Measurements from ENCODE around the gene CDH20. TPM values are rescaled to one million over a fixed set of nuclear protein-coding genes. Genes with fewer than 3 reads are reported as not detected.

Gene CDH20
- total RNA-seq, 1 donor from 2014 or later = not detected

DNA sequence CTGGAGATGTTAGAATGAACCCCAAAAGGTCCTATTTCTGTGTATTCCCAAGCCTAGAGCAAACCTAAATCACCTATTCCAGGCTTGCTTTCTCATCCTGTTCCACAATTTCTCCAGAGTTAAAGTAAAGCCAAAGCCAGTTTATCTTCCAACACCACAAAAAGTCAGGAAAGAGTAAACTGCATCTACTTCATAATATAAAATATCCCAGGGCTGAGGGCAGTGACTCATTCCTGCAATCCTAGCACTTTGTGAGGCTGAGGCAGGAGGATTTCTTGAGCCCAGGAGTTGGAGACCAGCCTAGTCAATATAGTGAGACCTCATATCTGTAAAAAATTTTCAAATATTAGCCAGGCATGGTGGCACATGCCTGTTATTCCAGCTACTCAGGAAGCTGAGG lies 241.4 kb downstream of the CDH20 start:
- Histone ChIP-seq H3K36me3 (no peaks in the 10 kb centered on the region), H3K4me3 (no peak overlapping the region), H3K4me1 (no peaks in the 10 kb centered on the region), H3K27me3 (no peaks in the 10 kb centered on the region), H3K27ac (no peak overlapping the region), H3K9me3 (no peaks in the 10 kb centered on the region)
- TF ChIP-seq POLR2A (IDR thresholded peaks at IDR 0.05) = no peak
- intact Hi-C loops (cut with DNase I) = loop anchor here (10.0 kb wide), 1 partner anchor 550 kb away; no protein-coding TSS in a partner anchor
- no peak for DNase-seq (ENCODE audit: extremely low spot score in 2 of 2)

- H3K4me1 ChIP-seq = no peaks in the 10 kb centered on the region
- TF ChIP-seq POLR2AphosphoS5 (IDR thresholded peaks at IDR 0.05; ENCODE audit: insufficient read depth in 1 of 2, low read depth in 1 of 2) (no peak), POLR2A (IDR thresholded peaks at IDR 0.05) (no peak)
- TF ChIP-seq, protein P1, sequence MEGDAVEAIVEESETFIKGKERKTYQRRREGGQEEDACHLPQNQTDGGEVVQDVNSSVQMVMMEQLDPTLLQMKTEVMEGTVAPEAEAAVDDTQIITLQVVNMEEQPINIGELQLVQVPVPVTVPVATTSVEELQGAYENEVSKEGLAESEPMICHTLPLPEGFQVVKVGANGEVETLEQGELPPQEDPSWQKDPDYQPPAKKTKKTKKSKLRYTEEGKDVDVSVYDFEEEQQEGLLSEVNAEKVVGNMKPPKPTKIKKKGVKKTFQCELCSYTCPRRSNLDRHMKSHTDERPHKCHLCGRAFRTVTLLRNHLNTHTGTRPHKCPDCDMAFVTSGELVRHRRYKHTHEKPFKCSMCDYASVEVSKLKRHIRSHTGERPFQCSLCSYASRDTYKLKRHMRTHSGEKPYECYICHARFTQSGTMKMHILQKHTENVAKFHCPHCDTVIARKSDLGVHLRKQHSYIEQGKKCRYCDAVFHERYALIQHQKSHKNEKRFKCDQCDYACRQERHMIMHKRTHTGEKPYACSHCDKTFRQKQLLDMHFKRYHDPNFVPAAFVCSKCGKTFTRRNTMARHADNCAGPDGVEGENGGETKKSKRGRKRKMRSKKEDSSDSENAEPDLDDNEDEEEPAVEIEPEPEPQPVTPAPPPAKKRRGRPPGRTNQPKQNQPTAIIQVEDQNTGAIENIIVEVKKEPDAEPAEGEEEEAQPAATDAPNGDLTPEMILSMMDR (IDR thresholded peaks at IDR 0.05) = no peak
- intact Hi-C loops (cut with DNase I) = loop anchor here (10.0 kb wide), 1 partner anchor 549 kb away; no protein-coding TSS in a partner anchor
- H3K4me3 ChIP-seq = no peak overlapping the region
- no peak overlapping the region for H3K27ac ChIP-seq
- no peaks in the 10 kb centered on the region for H3K27me3 ChIP-seq
- no peaks in the 10 kb centered on the region for H3K9me3 ChIP-seq
- no peaks in the 10 kb centered on the region for H3K36me3 ChIP-seq
- DNase-seq (ENCODE audit: extremely low spot score in 2 of 2) = no peak
Observed at GRCh38 chr18:61575419-61575818, 242.2 kb downstream of the CDH20 start.

DNA sequence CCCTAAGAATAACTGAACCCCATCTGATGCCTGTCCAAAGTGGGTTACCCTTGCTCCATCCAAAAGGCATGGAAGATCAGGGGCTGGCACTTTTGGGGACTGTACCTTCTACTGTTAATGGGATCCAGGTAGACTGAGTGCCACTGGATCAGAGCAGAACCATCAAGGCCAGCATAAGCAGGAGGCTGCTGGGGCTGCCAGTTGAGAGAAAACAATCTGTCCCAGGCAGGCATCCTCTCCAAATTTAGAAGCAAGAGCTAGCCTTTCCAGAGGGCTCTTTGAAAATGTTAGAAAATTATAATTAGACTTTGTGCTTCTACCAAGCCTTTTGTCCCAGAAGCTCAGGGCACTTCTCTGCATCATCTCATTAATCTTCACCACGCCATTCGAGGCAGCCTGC lies 245.6 kb downstream of the CDH20 start:
- TF ChIP-seq POLR2AphosphoS5 (IDR thresholded peaks at IDR 0.05; ENCODE audit: insufficient read depth in 1 of 2, low read depth in 1 of 2) (no peak), POLR2A (IDR thresholded peaks at IDR 0.05) (no peak)
- TF ChIP-seq, protein P1 (IDR thresholded peaks at IDR 0.05) = no peak
- Histone ChIP-seq H3K36me3 (no peaks in the 10 kb centered on the region), H3K4me3 (no peak overlapping the region), H3K27me3 (no peaks in the 10 kb centered on the region), H3K9me3 (no peaks in the 10 kb centered on the region), H3K4me1 (peaks cover 14% of the 10 kb centered on the region), H3K27ac (no peak overlapping the region)
- intact Hi-C loops (cut with DNase I) = loop anchor here (10.0 kb wide), 1 partner anchor 546 kb away; no protein-coding TSS in a partner anchor
- no peak for DNase-seq (ENCODE audit: extremely low spot score in 2 of 2)

- H3K9me3 ChIP-seq = no peaks in the 10 kb centered on the region
- H3K4me1 ChIP-seq = peaks cover 14% of the 10 kb centered on the region
- no peak for TF ChIP-seq POLR2AphosphoS5 (IDR thresholded peaks at IDR 0.05; ENCODE audit: insufficient read depth in 1 of 2, low read depth in 1 of 2)
- TF ChIP-seq, protein P1 (IDR thresholded peaks at IDR 0.05) = no peak
- no peak for TF ChIP-seq POLR2A (IDR thresholded peaks at IDR 0.05)
- H3K27me3 ChIP-seq = no peaks in the 10 kb centered on the region
- H3K36me3 ChIP-seq = no peaks in the 10 kb centered on the region
- intact Hi-C loops (cut with DNase I) = loop anchor here (10.0 kb wide), 1 partner anchor 545 kb away; no protein-coding TSS in a partner anchor
- DNase-seq (ENCODE audit: extremely low spot score in 2 of 2) = no peak
- no peak overlapping the region for H3K4me3 ChIP-seq
- no peak overlapping the region for H3K27ac ChIP-seq
Observed at GRCh38 chr18:61579581-61579980, 246.4 kb downstream of the CDH20 start.

GRCh38 chr18:61580046-61580445 lies 246.8 kb downstream of the CDH20 start:
- Histone ChIP-seq H3K27me3 (no peaks in the 10 kb centered on the region), H3K9me3 (no peaks in the 10 kb centered on the region), H3K4me1 (peaks cover 14% of the 10 kb centered on the region), H3K27ac (no peak overlapping the region), H3K4me3 (no peak overlapping the region), H3K36me3 (no peaks in the 10 kb centered on the region)
- no peak for DNase-seq (ENCODE audit: extremely low spot score in 2 of 2)
- no peak for TF ChIP-seq POLR2AphosphoS5 (IDR thresholded peaks at IDR 0.05; ENCODE audit: insufficient read depth in 1 of 2, low read depth in 1 of 2)
- intact Hi-C loops (cut with DNase I) = no loop called here

DNA sequence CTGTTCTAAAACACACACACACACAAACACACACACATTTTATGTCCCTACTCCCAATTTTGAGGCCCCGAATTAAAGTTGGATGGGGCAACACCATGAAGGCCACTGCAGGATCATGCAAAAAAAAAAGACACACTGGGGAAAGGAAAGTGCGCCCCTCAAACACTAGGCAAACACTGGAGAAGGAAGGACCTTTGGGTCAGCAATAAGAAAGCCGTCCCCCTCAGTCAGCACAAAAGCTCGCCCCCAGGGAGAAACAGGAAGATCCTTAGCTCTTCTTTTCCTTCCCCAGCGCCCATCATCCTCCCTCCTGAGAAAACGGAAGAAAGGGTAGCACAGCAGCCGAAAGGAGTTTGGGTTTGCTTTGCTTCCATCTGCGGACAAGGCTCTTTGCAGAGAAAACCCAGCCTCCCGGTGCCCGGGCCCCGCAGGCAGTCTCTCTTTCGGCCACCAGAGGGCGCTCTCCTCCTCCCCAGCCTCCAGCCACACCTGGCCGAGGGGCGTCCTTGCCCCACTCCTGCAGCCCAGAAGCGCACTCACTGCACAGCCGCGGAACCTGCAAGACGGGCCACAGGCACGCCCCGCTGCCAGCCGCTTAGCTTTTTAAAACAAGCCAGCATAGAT lies 248.5 kb downstream of the CDH20 start:
- peaks cover 14% of the 10 kb centered on the region for H3K4me1 ChIP-seq
- no peaks in the 10 kb centered on the region for H3K36me3 ChIP-seq
- no peaks in the 10 kb centered on the region for H3K27me3 ChIP-seq
- H3K4me3 ChIP-seq = peak overlapping the region; percentile 36 to 38
- H3K9me3 ChIP-seq = no peaks in the 10 kb centered on the region
- intact Hi-C loops (cut with DNase I) = loop anchor here (2.0 kb wide), 1 partner anchor 313 kb away; no protein-coding TSS in a partner anchor
- no peak for DNase-seq (ENCODE audit: extremely low spot score in 2 of 2)
- TF ChIP-seq POLR2A (IDR thresholded peaks at IDR 0.05) (no peak), POLR2AphosphoS5 (IDR thresholded peaks at IDR 0.05; ENCODE audit: insufficient read depth in 1 of 2, low read depth in 1 of 2) (no peak)
- TF ChIP-seq, protein P1 (IDR thresholded peaks at IDR 0.05) = peak; percentile 75 to 97 (median 95)
- H3K27ac ChIP-seq = peak overlapping the region; percentile 40

All from vagina (tissue), 2 donors.